Esophagus squamous epithelium (tissue), 4 donors: ENCODE results near the gene DOCK3.
"Not testable (repeated sequence)": the region's sequence is repeated elsewhere in the genome, so short reads cannot be mapped to it uniquely, and the experiment has no call there.

Experiments
- CTCF ChIP-seq, 6 experiments: fragments of 450-650 bp in 4 of 6; fragments of 200-600 bp in 2 of 6; sonication (generic) in 2 of 6; IDR thresholded peaks; one replicate each; pipeline ENCODE4 v1.5.1; 2016 to 2019; ENCODE audit warnings: antibody characterized with exemption in 6 of 6, mild to moderate bottlenecking in 4 of 6, moderate library complexity in 4 of 6
- POLR2A ChIP-seq, 4 donors: fragments of 450-650 bp; IDR thresholded peaks; one replicate each; pipeline ENCODE4 v1.6.1; 2017; ENCODE audit warnings: antibody characterized with exemption in 4 of 4, mild to moderate bottlenecking in 4 of 4, moderate library complexity in 3 of 4

- not testable (repeated sequence) for TF ChIP-seq CTCF, POLR2A (IDR thresholded peaks at IDR 0.05)
Observed at GRCh38 chr3:51094838-51095237, 420.1 kb downstream of the DOCK3 start.
